OCI-LY7 (cell line): Measurements from ENCODE around the gene DMRT3. TPM values are rescaled to one million over a fixed set of nuclear protein-coding genes. Genes with fewer than 3 reads are reported as not detected.

Experiments
- BruUV-seq: library from RNA; stranded (reverse); fragments of 400-500 nt; replicated peaks from 2 replicates; lab custom pipeline; 2021; lab: Mats Ljungman, UMichigan
- CTCF ChIA-PET: fragments of 300-600 bp; sonication (Branson Sonifier 250); formaldehyde crosslinking; loops from one replicate; lab custom pipeline; 2022; ENCODE audit warnings: antibody characterized with exemption; ENCODE audit not compliant: unreplicated experiment; lab: Charles Lee
- POLR2A ChIA-PET: fragments of 300-600 bp; sonication (Branson Sonifier 250); formaldehyde crosslinking; loops from one replicate; lab custom pipeline; 2022; ENCODE audit warnings: antibody characterized with exemption; lab: Charles Lee
- DNase-seq: peaks from one replicate; pipeline ENCODE4 v3.0.0-alpha.2; 2015; ENCODE audit warnings: low spot score
- H2AFZ ChIP-seq: fragments of 200-600 bp; sonication (generic), shearing (Covaris generic); 2 replicates; pipeline ENCODE4 v1.6.1; 2014; ENCODE audit warnings: mild to moderate bottlenecking, antibody characterized with exemption, low read length, moderate library complexity
- H3K27ac ChIP-seq: fragments of 200-600 bp; sonication (generic); 2 replicates; pipeline ENCODE4 v1.5.1; 2014; ENCODE audit warnings: mixed run types, low read depth, mild to moderate bottlenecking, moderate library complexity, low read length, inconsistent platforms; ENCODE audit not compliant: poor library complexity, severe bottlenecking
- H3K36me3 ChIP-seq: fragments of 200-600 bp; sonication (generic); 2 replicates; pipeline ENCODE4 v1.6.1; 2014; ENCODE audit warnings: mild to moderate bottlenecking, antibody characterized with exemption, low read length, moderate library complexity, mixed read lengths; ENCODE audit not compliant: insufficient read depth
- H3K4me1 ChIP-seq: fragments of 200-600 bp; sonication (generic); 2 replicates; pipeline ENCODE4 v1.5.1; 2014; ENCODE audit warnings: mild to moderate bottlenecking, low read length; ENCODE audit not compliant: insufficient read depth, poor library complexity, severe bottlenecking
- H3K4me2 ChIP-seq: fragments of 200-600 bp; sonication (generic); 2 replicates; pipeline ENCODE4 v1.6.1; 2014; ENCODE audit warnings: mild to moderate bottlenecking, low read length
- H3K4me3 ChIP-seq: fragments of 200-600 bp; sonication (generic); 2 replicates; pipeline ENCODE4 v1.5.1; 2014; ENCODE audit warnings: mild to moderate bottlenecking, low read depth, low read length; ENCODE audit not compliant: poor library complexity, severe bottlenecking
- H3K79me2 ChIP-seq: fragments of 200-600 bp; sonication (generic); 2 replicates; pipeline ENCODE4 v1.6.1; 2016; ENCODE audit warnings: low read depth, mild to moderate bottlenecking, low read length, moderate library complexity, mixed read lengths; ENCODE audit not compliant: insufficient read depth
- H3K9me2 ChIP-seq: fragments of 200-600 bp; sonication (generic); 2 replicates; pipeline ENCODE4 v1.6.1; 2016; ENCODE audit warnings: mild to moderate bottlenecking, low read length, mixed read lengths; ENCODE audit not compliant: insufficient read depth
- H3K9me3 ChIP-seq: fragments of 200-600 bp; sonication (generic); 2 replicates; pipeline ENCODE4 v1.6.1; 2014; ENCODE audit warnings: mild to moderate bottlenecking, mixed run types, low read length, mixed read lengths
- H4K20me1 ChIP-seq: fragments of 200-600 bp; sonication (generic); 2 replicates; pipeline ENCODE4 v1.6.1; 2014; ENCODE audit warnings: mild to moderate bottlenecking, antibody characterized with exemption, low read length, moderate library complexity, mixed read lengths; ENCODE audit not compliant: insufficient read depth
- CTCF ChIP-seq: fragments of 200-600 bp; sonication (generic); conservative IDR thresholded peaks from 2 replicates; pipeline ENCODE4 v1.5.1; 2014; ENCODE audit warnings: mild to moderate bottlenecking, antibody characterized with exemption, low read length, moderate library complexity, mixed read lengths
- EZH2phosphoT487 ChIP-seq: fragments of 200-600 bp; sonication (generic); IDR thresholded peaks from 2 replicates; pipeline ENCODE4 v1.6.1; 2018; ENCODE audit warnings: low read depth, borderline replicate concordance, mild to moderate bottlenecking, mixed run types, antibody characterized with exemption, low read length, moderate library complexity, mixed read lengths
- intact Hi-C: fragments of 100-400 bp; cut with micrococcal nuclease; formaldehyde crosslinking; loops from one replicate; pipeline ENCODE4 v1.10.0; 2022; ENCODE audit not compliant: unreplicated experiment
- total RNA-seq, 2 experiments: library from RNA; depleted of rRNA in 1 of 2; stranded (reverse); fragments of >200 nt in 1 of 2; shearing (Covaris generic) in 1 of 2; gene quantifications; 2 replicates each; pipeline ENCODE4 v1.2.3, GENCODE V29; 2014 to 2022

Gene DMRT3
- total RNA-seq, 2 experiments from 2014 or later: not detected

GRCh38 chr9:1024112-1024511, 47.7 kb downstream of the DMRT3 start:
- ChIA-PET POLR2A (no interaction called here), CTCF (no interaction called here)
- Histone ChIP-seq H4K20me1 (no peaks in the 10 kb centered on the region), H3K27ac (no peak overlapping the region), H3K9me2 (no peaks in the 10 kb centered on the region), H3K79me2 (no peaks in the 10 kb centered on the region), H3K4me2 (no peak overlapping the region), H3K9me3 (peaks cover 7% of the 10 kb centered on the region; the same call in 1 of the 2 replicates), H2AFZ (no peak overlapping the region), H3K4me3 (no peak overlapping the region), H3K36me3 (no peaks in the 10 kb centered on the region), H3K4me1 (no peaks in the 10 kb centered on the region)
- BruUV-seq: no TSS peak
- TF ChIP-seq EZH2phosphoT487 (no peak), CTCF (no peak)
- intact Hi-C loops: no loop called here
- DNase-seq: no peak

GRCh38 chr9:1025131-1025530, 48.7 kb downstream of the DMRT3 start:
- no TSS peak for BruUV-seq
- H3K4me2 ChIP-seq: no peak overlapping the region
- H3K9me2 ChIP-seq: no peaks in the 10 kb centered on the region
- intact Hi-C loops: no loop called here
- ChIA-PET CTCF (no interaction called here), POLR2A (no interaction called here)
- no peak for DNase-seq
- no peak overlapping the region for H3K4me3 ChIP-seq
- no peaks in the 10 kb centered on the region for H4K20me1 ChIP-seq
- peaks cover 7% of the 10 kb centered on the region; the same call in 1 of the 2 replicates for H3K9me3 ChIP-seq
- H3K36me3 ChIP-seq: no peaks in the 10 kb centered on the region
- H3K27ac ChIP-seq: no peak overlapping the region
- no peak for TF ChIP-seq EZH2phosphoT487
- TF ChIP-seq CTCF: no peak
- H3K79me2 ChIP-seq: no peaks in the 10 kb centered on the region
- H2AFZ ChIP-seq: no peak overlapping the region
- H3K4me1 ChIP-seq: no peaks in the 10 kb centered on the region

- no peak for TF ChIP-seq CTCF
- TF ChIP-seq EZH2phosphoT487: no peak
- Histone ChIP-seq H3K27ac (no peak overlapping the region), H3K4me3 (no peak overlapping the region), H3K9me3 (peaks cover 7% of the 10 kb centered on the region; the same call in 1 of the 2 replicates), H3K9me2 (no peaks in the 10 kb centered on the region), H3K79me2 (no peaks in the 10 kb centered on the region), H3K36me3 (no peaks in the 10 kb centered on the region), H2AFZ (no peak overlapping the region), H3K4me1 (no peaks in the 10 kb centered on the region), H4K20me1 (no peaks in the 10 kb centered on the region), H3K4me2 (no peak overlapping the region)
- no TSS peak for BruUV-seq
- CTCF ChIA-PET: no interaction called here
- DNase-seq: no peak
- intact Hi-C loops: no loop called here
- POLR2A ChIA-PET: no interaction called here
Measured at GRCh38 chr9:1026219-1026618, 49.8 kb downstream of the DMRT3 start.
